OCI-LY3 (cell line): ENCODE measurements around the gene BLMH.
A peak's percentile ranks its signal among the peaks of the same experiment; 100 is the strongest.

Experiments used
- H2AFZ ChIP-seq: fragments of 200-600, 300-600 bp; shearing (Covaris generic); 2 replicates; pipeline ENCODE4 v1.6.0; 2014; ENCODE audit warnings: antibody characterized with exemption, low read depth, low read length
- H3K27ac ChIP-seq: fragments of 200-600, 300-600 bp; sonication (generic); 2 replicates; pipeline ENCODE4 v1.5.1; 2014; ENCODE audit warnings: mild to moderate bottlenecking, low read length, moderate library complexity, mixed read lengths
- H3K27me3 ChIP-seq: fragments of 200-600, 300-600 bp; sonication (generic); 2 replicates; pipeline ENCODE4 v1.6.1; 2014; ENCODE audit warnings: low read depth, low read length, mixed read lengths
- H3K36me3 ChIP-seq: fragments of 200-600, 300-600 bp; sonication (generic); replicated peaks from 2 replicates; pipeline ENCODE3; 2014; ENCODE audit warnings: low read depth, low read length, mixed read lengths
- H3K4me1 ChIP-seq: fragments of 300-600, 200-600 bp; sonication (generic); 2 replicates; pipeline ENCODE4 v1.6.1; 2014; ENCODE audit warnings: low read length, mixed read lengths
- H3K4me2 ChIP-seq: fragments of 200-600, 300-600 bp; sonication (generic); 2 replicates; pipeline ENCODE4 v1.6.1; 2014; ENCODE audit warnings: low read length, mixed read lengths
- H3K4me3 ChIP-seq: fragments of 300-600, 200-600 bp; sonication (generic); 2 replicates; pipeline ENCODE4 v1.5.1; 2014; ENCODE audit warnings: antibody characterized with exemption, mild to moderate bottlenecking, low read length, moderate library complexity
- H3K79me2 ChIP-seq: fragments of 300-600, 200-600 bp; shearing (Covaris generic); 2 replicates; pipeline ENCODE4 v1.6.1; 2014; ENCODE audit warnings: mild to moderate bottlenecking, low read length, mixed read lengths
- H3K9ac ChIP-seq: fragments of 300-600, 200-600 bp; shearing (Covaris generic); 2 replicates; pipeline ENCODE4 v1.6.0; 2014; ENCODE audit warnings: mild to moderate bottlenecking, low read length, moderate library complexity
- H3K9me3 ChIP-seq: fragments of 200-600, 300-600 bp; shearing (Covaris generic); 2 replicates; pipeline ENCODE4 v1.6.1; 2014; ENCODE audit warnings: low read length, mixed read lengths; ENCODE audit not compliant: insufficient read depth
- H4K20me1 ChIP-seq: fragments of 200-600, 300-600 bp; sonication (generic); 2 replicates; pipeline ENCODE4 v1.6.1; 2016; ENCODE audit warnings: low read length, mixed read lengths; ENCODE audit not compliant: insufficient read depth
- EZH2phosphoT487 ChIP-seq: fragments of 200-600 bp; shearing (Covaris generic); IDR thresholded peaks from 2 replicates; pipeline ENCODE4 v1.6.1; 2018; ENCODE audit warnings: antibody characterized with exemption, mixed run types, low read depth
- TF ChIP-seq, protein P1 (sequence below): fragments of 200-600, 300-600 bp; sonication (generic); IDR thresholded peaks from 2 replicates; pipeline ENCODE4 v1.5.1; 2014; ENCODE audit warnings: antibody characterized with exemption, low read length, low read depth

BLMH gene

GRCh38 chr17:30326809-30327208, 35.1 kb upstream of the BLMH start:
- Histone ChIP-seq H4K20me1 (no peaks in the 10 kb centered on the region), H3K79me2 (no peaks in the 10 kb centered on the region), H3K9me3 (peaks cover 4% of the 10 kb centered on the region; the same call in 1 of the 2 replicates), H3K4me3 (no peak overlapping the region), H3K27ac (no peak overlapping the region), H3K4me1 (peaks cover 22% of the 10 kb centered on the region), H3K27me3 (peaks cover 23% of the 10 kb centered on the region), H3K36me3 (no peaks in the 10 kb centered on the region), H2AFZ (no peak overlapping the region), H3K9ac (no peak overlapping the region), H3K4me2 (no peak overlapping the region)
- TF ChIP-seq, protein P1, sequence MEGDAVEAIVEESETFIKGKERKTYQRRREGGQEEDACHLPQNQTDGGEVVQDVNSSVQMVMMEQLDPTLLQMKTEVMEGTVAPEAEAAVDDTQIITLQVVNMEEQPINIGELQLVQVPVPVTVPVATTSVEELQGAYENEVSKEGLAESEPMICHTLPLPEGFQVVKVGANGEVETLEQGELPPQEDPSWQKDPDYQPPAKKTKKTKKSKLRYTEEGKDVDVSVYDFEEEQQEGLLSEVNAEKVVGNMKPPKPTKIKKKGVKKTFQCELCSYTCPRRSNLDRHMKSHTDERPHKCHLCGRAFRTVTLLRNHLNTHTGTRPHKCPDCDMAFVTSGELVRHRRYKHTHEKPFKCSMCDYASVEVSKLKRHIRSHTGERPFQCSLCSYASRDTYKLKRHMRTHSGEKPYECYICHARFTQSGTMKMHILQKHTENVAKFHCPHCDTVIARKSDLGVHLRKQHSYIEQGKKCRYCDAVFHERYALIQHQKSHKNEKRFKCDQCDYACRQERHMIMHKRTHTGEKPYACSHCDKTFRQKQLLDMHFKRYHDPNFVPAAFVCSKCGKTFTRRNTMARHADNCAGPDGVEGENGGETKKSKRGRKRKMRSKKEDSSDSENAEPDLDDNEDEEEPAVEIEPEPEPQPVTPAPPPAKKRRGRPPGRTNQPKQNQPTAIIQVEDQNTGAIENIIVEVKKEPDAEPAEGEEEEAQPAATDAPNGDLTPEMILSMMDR, result no peak
- no peak for TF ChIP-seq EZH2phosphoT487

- Histone ChIP-seq H4K20me1 (no peaks in the 10 kb centered on the region), H3K4me2 (no peak overlapping the region), H3K9ac (no peak overlapping the region), H3K4me1 (peaks cover 21% of the 10 kb centered on the region), H3K9me3 (peaks cover 4% of the 10 kb centered on the region; the same call in 1 of the 2 replicates), H3K27ac (no peak overlapping the region), H3K36me3 (no peaks in the 10 kb centered on the region), H3K27me3 (peaks cover 23% of the 10 kb centered on the region), H2AFZ (no peak overlapping the region), H3K4me3 (no peak overlapping the region), H3K79me2 (no peaks in the 10 kb centered on the region)
- no peak for TF ChIP-seq EZH2phosphoT487
- TF ChIP-seq, protein P1, result no peak
Observed at GRCh38 chr17:30324723-30325122, 33.0 kb upstream of the BLMH start.

DNA sequence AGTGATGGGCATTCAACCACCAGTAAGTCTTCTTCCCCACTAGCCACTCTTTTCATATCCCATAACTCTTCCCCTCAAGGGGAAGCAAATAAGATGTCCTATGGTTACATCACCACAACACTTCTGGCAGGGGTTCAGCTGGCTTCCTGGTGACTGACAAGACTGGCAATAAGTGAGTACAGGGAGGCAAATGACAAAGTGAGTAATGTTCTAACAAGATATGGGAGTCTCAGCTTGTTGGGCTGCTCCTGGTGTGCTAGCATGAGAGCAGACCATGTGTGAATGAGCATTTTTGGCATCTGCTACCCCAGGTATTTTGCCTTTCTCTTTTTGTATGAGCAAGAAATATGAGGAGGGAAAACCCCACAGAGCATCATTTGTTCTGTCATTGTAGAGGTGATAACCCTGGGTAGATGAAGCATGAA, 32.2 kb upstream of the BLMH start:
- no peak overlapping the region for H3K27ac ChIP-seq
- peaks cover 4% of the 10 kb centered on the region; the same call in 1 of the 2 replicates for H3K9me3 ChIP-seq
- no peak overlapping the region for H3K4me3 ChIP-seq
- H3K4me2 ChIP-seq, result peak overlapping the region; percentile 20
- H3K4me1 ChIP-seq, result peaks cover 21% of the 10 kb centered on the region
- H3K9ac ChIP-seq, result no peak overlapping the region
- no peaks in the 10 kb centered on the region for H4K20me1 ChIP-seq
- no peak overlapping the region for H2AFZ ChIP-seq
- H3K79me2 ChIP-seq, result no peaks in the 10 kb centered on the region
- H3K36me3 ChIP-seq, result no peaks in the 10 kb centered on the region
- TF ChIP-seq, protein P1, result no peak
- no peak for TF ChIP-seq EZH2phosphoT487
- peaks cover 23% of the 10 kb centered on the region for H3K27me3 ChIP-seq

GRCh38 chr17:30323262-30323894, 31.6 kb upstream of the BLMH start:
- Histone ChIP-seq H3K4me1 (peaks cover 21% of the 10 kb centered on the region), H3K9ac (no peak overlapping the region), H3K4me2 (peak overlapping the region; percentile 20)

More at GRCh38 chr17:30323262-30323894, 31.6 kb upstream of the BLMH start:
- no peaks in the 10 kb centered on the region for H4K20me1 ChIP-seq
- peaks cover 23% of the 10 kb centered on the region for H3K27me3 ChIP-seq
- no peak overlapping the region for H2AFZ ChIP-seq
- no peaks in the 10 kb centered on the region for H3K79me2 ChIP-seq
- no peaks in the 10 kb centered on the region for H3K36me3 ChIP-seq
- TF ChIP-seq, protein P1, result no peak
- TF ChIP-seq EZH2phosphoT487, result no peak
- H3K4me3 ChIP-seq, result no peak overlapping the region
- peaks cover 4% of the 10 kb centered on the region; the same call in 1 of the 2 replicates for H3K9me3 ChIP-seq
- H3K27ac ChIP-seq, result no peak overlapping the region
